KMS-11 (cell line): ENCODE measurements around the gene SLC13A3.

Experiments
- H2AFZ ChIP-seq: fragments of 200-600 bp; sonication (generic); 2 replicates; pipeline ENCODE4 v1.6.1; 2016; ENCODE audit warnings: antibody characterized with exemption, mixed run types, low read depth
- H3K27ac ChIP-seq: fragments of 200-600 bp; sonication (generic); 2 replicates; pipeline ENCODE4 v1.6.1; 2016; ENCODE audit warnings: mild to moderate bottlenecking, mixed run types
- H3K27me3 ChIP-seq: fragments of 200-600 bp; sonication (generic); 2 replicates; pipeline ENCODE4 v1.6.1; 2017; ENCODE audit warnings: mild to moderate bottlenecking, low read depth, mixed run types, moderate library complexity; ENCODE audit not compliant: insufficient read depth
- H3K36me3 ChIP-seq: fragments of 200-600 bp; sonication (generic); 2 replicates; pipeline ENCODE4 v1.6.1; 2017; ENCODE audit warnings: mild to moderate bottlenecking, mixed run types; ENCODE audit not compliant: insufficient read depth
- H3K4me1 ChIP-seq: fragments of 200-600 bp; sonication (generic); 2 replicates; pipeline ENCODE4 v1.6.1; 2016; ENCODE audit warnings: mild to moderate bottlenecking, low read depth, mixed run types; ENCODE audit not compliant: poor library complexity, severe bottlenecking
- H3K4me2 ChIP-seq: fragments of 200-600 bp; sonication (generic); 2 replicates; pipeline ENCODE4 v1.7.0; 2016; ENCODE audit warnings: mild to moderate bottlenecking, mixed run types
- H3K4me3 ChIP-seq: fragments of 200-600 bp; sonication (generic); IDR thresholded peaks from 2 replicates; pipeline ENCODE4 v1.6.1; 2017; ENCODE audit warnings: low read depth, low read length, mixed read lengths; ENCODE audit not compliant: insufficient read depth
- H3K79me2 ChIP-seq: fragments of 200-600 bp; sonication (generic); 2 replicates; pipeline ENCODE4 v1.6.1; 2016; ENCODE audit warnings: low read depth, mixed run types; ENCODE audit not compliant: insufficient read depth
- H3K9ac ChIP-seq: fragments of 200-600 bp; sonication (generic); 2 replicates; pipeline ENCODE4 v1.6.1; 2016; ENCODE audit warnings: mild to moderate bottlenecking, mixed run types
- H4K20me1 ChIP-seq: fragments of 200-600 bp; sonication (generic); 2 replicates; pipeline ENCODE4 v1.6.1; 2016; ENCODE audit warnings: mild to moderate bottlenecking, mixed run types; ENCODE audit not compliant: insufficient read depth
- CTCF ChIP-seq: fragments of 200-600 bp; sonication (generic); conservative IDR thresholded peaks from 2 replicates; pipeline ENCODE4 v1.6.1; 2017; ENCODE audit warnings: low read depth, mild to moderate bottlenecking, antibody characterized with exemption, low read length, moderate library complexity, mixed read lengths

SLC13A3 gene

DNA sequence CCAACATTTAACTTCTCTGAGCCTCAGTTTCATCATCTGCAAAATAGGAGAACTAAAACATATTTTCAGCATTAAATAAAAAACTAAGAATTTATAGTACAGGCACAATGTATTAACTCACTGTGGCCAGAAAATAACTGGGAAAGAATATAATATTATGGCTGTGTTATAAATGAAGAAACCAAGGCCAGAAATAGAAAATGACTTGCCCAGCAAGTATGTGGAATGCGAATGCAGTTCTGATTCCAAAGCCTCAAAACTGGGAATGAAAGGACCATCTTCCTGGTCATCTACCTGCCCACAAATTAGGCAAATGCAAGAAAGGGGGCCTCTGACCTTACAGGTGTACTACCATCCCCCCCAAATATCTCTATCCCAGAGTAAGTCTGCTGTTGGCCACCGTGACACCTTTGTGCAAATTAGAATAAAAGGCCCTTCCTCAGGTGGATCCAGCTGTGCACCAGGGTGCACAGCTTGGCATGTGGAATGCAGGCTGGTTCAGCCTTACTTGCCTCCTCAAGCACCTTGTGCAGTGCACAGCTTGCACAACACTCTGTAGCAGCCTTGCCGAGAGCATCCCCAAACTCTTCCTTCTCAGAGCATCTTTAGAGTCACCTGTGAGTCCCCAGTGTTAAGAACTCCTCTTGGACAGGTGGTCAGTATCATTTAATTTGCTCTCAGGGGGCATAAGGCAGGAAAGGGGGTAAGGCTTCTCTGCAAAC is 4.4 kb downstream of the SLC13A3 start:
- H4K20me1 ChIP-seq = no peaks in the 10 kb centered on the region
- no peak overlapping the region for H3K27ac ChIP-seq
- TF ChIP-seq CTCF = no peak
- no peaks in the 10 kb centered on the region for H3K4me1 ChIP-seq
- H3K36me3 ChIP-seq = no peaks in the 10 kb centered on the region
- no peaks in the 10 kb centered on the region for H3K79me2 ChIP-seq
- H3K9ac ChIP-seq = no peak overlapping the region
- no peak overlapping the region for H3K4me3 ChIP-seq
- H3K27me3 ChIP-seq = no peaks in the 10 kb centered on the region
- no peak overlapping the region for H2AFZ ChIP-seq
- no peak overlapping the region for H3K4me2 ChIP-seq

DNA sequence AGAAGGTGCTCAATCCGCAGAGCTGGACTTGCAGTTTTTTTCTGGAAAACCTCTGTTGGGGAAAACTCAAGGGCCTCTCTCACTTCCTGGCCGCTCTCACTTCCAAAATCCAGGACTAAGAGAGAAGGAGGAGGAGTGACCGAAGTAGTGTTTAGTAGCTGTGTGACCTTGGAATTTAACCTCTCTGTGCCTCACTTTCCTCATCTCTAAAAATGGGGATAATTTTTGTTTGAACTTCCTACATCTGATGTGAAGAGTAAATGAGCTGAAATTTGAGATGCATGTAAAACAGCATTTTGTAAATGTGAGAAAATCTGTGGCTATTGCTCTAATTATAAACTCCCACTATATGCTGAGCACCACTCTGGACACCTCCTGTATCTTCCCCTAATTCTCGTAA is 5.1 kb downstream of the SLC13A3 start:
- Histone ChIP-seq H3K36me3 (no peaks in the 10 kb centered on the region), H3K4me1 (no peaks in the 10 kb centered on the region)
- no peak for TF ChIP-seq CTCF

GRCh38 chr20:46644733-46645132 is 6.5 kb downstream of the SLC13A3 start:
- no peaks in the 10 kb centered on the region for H3K27me3 ChIP-seq
- H3K79me2 ChIP-seq = no peaks in the 10 kb centered on the region
- H3K27ac ChIP-seq = no peak overlapping the region
- no peak for TF ChIP-seq CTCF
- H4K20me1 ChIP-seq = no peaks in the 10 kb centered on the region
- no peak overlapping the region for H3K4me3 ChIP-seq
- no peak overlapping the region for H3K9ac ChIP-seq
- no peaks in the 10 kb centered on the region for H3K36me3 ChIP-seq
- no peak overlapping the region for H2AFZ ChIP-seq
- no peaks in the 10 kb centered on the region for H3K4me1 ChIP-seq
- H3K4me2 ChIP-seq = no peak overlapping the region

More for the DNA sequence above, 5.1 kb downstream of the SLC13A3 start:
- Histone ChIP-seq H3K4me3 (no peak overlapping the region), H3K4me2 (no peak overlapping the region), H2AFZ (no peak overlapping the region), H3K27ac (no peak overlapping the region), H3K9ac (no peak overlapping the region), H4K20me1 (no peaks in the 10 kb centered on the region), H3K27me3 (no peaks in the 10 kb centered on the region), H3K79me2 (no peaks in the 10 kb centered on the region)

DNA sequence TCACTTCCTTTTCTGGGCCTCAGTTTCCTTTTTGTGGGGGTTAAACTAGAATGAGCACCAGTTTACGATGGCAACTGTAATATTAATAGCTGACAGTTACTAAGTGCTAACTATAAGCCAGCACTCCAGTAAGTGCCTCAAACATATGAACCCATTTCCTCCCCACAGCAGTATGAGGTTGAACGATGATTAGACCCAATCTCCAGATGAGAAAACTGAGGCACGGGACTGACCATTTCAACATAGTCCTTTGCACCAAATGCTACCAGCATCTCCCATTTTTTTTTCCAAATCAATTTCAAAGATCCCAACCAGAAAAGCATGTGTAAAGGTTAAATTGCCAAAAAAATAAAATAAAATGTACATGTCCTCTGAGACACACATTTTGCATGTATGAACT is 7.1 kb downstream of the SLC13A3 start:
- no peaks in the 10 kb centered on the region for H4K20me1 ChIP-seq
- no peak for TF ChIP-seq CTCF
- no peak overlapping the region for H3K4me2 ChIP-seq
- H3K4me3 ChIP-seq = no peak overlapping the region
- no peak overlapping the region for H2AFZ ChIP-seq
- no peaks in the 10 kb centered on the region for H3K36me3 ChIP-seq
- no peaks in the 10 kb centered on the region for H3K27me3 ChIP-seq
- H3K27ac ChIP-seq = no peak overlapping the region
- H3K79me2 ChIP-seq = no peaks in the 10 kb centered on the region
- no peak overlapping the region for H3K9ac ChIP-seq
- H3K4me1 ChIP-seq = no peaks in the 10 kb centered on the region
